Fibroblast of peridontal ligament (primary cell): Measurements from ENCODE around the gene LGALS9.
A peak's percentile ranks its signal among the peaks of the same experiment; 100 is the strongest.
"Not testable (repeated sequence)": the region's sequence is repeated elsewhere in the genome, so short reads cannot be mapped to it uniquely, and the experiment has no call there.

Source experiments
- DNase-seq: peaks from one replicate; pipeline ENCODE4 v3.0.0-alpha.2; 2010; ENCODE audit errors: extremely low read depth

Gene LGALS9

DNA sequence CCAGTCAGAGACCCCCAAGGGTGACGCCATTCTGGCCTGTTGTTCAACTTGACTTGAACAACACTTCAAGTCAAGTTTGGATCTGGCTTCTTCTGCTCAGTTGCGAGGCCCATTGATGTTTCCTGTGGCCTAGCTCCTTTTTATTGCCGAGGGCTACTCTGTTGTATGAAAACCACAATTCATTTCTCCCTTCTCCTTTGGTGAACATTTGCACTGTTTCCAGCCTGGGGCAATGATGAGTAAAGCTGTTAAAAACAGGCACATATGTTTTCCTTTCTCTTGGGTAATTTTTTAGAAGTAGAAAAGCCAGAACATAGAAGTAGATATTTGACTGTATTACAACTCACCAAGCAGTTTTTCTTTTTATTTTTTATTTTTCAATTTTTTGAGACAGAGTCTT lies 1.7 kb upstream of the LGALS9 start:
- peak; percentile 4 for DNase-seq

DNA sequence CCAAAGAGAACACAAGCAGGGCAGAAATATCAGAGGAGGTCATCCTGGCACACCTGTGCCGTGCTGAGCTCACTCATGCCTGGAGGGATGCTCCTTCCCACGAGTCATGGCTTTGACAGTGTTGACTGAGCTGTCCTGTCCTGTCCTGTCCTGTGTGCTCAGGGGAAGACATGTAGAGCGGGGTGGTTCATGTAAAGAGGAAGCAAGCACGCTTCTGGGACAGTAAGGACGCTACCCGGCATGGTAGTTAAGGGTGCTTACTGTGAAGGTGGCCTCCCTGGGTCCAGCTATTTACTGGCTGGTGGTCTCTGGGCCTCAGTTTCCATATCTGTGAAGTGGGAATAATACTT lies 398 bp downstream of the LGALS9 start:
- DNase-seq = no peak

DNA sequence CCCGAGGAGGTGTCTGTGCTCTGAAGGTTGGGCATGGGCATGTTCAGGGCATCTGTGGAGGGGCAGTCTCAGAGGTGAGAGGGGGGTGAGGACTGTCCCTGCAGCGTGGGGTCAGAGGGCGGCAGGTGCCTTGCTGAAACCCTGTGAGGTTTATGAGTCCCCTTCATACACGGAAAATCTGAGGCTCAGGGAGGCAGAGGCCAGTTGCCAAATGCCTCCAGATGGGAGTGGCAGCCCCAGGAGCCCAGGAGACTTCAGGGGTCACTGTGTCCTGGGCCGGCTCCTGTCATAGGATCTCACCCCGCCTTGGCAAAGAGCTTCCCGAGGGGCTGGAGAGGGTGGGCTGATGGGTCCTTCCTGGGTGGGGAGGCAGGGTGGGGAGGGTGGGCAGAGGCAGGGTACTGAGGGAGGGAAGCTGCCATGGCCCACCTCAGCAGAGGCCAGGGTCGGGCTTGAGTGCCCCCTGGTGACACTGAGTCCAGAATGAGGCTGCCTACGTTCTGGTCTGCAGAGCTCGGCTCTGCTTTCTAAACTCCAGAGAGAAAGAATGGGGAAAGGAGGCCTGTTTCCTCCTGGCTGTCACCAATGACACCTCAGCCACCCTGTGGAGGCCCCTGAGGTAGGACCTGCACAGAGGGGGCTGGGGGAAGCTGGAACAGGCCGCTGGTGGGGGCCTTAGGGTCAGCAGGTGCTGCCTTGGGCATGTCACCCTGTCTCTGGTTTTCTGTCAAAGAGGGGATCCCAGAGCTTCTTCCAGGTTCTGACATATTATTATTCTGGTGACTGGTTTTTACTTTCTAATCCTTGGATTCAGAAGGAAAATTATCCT lies 1.1 kb downstream of the LGALS9 start:
- DNase-seq = no peak

DNA sequence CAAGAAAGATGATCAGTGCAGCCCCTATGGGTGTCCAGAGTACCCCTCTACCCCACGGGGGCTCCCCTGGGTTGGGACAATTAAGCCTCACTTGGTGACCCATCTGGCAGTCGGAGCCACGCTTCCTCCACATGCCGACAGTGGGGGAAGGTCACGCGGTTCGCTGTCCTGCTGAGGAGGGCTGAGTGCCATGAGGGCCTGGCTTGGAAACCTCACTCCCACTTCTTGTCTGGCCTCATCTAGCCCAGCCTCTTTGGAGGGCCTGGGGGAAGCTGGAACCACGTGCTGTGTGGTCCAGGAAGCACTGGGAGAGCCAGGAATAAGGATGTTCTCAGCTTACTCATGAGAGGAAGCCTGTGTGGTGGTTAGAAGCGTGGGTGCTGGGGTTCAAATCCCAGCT lies 1.8 kb downstream of the LGALS9 start:
- DNase-seq = peak; percentile 27

DNA sequence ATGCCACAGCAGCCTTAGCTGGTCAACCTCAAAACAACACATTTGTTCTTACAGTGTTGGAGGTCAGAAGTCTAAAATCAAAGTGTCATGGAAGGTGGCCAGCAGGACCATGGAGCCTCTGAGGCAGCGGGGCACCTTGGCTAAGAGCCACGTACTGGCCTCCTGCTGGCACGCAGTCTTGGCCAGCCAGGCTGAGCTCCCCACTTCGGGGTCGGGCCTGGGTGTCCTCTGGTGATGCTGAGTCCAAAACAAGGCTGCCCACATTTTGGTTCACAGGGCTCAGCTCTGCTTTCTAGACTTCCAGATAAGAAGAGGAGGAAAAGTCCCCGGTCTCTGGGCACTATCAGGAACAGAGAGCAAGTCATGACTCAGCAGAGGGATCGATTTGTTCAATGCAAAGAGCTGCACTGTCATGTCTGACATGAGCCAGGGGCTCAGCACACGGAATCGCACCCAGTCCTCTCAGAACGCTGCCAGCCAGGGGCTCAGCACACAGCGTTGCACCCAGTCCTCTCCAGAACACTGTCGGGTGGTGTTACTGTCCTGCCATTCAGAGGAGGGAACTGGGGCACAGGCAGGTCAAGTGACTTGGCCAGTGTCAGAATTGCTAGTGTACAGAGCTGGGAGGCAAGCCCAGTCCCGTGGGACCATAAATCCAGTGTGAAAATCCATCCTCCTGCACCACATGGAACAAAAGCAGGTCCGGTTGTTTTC lies 2.5 kb downstream of the LGALS9 start:
- DNase-seq = no peak

DNA sequence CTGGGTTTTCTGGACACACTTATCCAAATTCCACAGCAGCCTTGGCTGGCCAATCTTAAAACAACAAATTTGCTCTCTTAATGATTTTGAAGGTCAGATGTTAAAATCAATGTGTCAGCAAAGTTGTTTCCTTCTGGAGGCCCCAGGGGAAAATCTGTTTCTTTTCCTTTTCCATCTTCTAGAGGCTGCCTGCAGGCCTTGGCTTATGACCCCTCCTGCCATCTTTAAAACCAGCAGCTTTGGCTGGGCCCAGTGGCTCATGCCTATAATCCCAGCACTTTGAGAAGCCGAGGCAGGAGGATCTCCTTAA lies 3.0 kb downstream of the LGALS9 start:
- DNase-seq = no peak

DNA sequence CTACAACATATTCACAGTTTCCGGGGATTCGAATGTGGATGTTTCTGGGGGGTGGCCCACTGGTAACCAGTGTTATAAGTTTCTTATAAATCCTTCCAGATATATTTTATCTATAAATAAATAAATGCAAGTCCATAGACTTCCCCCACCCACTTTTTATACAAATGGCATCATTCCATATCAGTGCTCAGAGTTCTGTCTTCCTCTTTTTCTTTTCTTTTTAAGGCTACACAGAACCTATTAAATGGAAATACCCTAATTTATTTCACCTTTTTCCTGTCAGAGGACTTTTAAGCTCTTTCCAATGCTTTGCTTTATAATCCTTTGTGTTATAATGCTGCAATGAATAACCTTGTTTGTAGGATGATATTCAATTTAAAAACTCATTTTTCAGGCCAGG lies 3.8 kb downstream of the LGALS9 start:
- DNase-seq = no peak

DNA sequence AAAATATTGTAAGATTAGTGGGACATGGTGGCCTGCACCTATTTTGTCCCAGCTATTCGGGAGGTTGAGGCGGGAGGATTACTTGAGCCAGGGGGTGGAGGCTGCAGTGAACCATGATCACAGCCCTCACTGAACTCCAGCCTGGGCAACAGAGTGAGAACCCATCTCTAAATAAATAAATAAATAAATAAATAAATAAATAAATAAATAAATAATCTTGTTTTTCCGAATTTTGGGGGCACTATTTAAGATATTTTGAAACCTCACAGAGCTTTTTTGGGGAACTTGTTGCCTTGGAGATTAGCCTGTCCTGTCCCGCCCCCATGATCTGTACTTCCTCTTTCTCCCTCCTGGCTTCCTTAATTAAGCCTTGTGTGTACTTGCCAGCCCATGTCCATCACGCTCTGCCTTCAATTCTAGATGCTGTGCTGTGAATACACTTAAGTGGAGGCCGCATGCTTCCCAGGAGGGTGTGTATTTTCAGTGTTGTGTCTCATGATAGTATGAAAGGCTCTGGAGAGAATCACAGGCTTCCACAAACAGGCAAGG lies 4.4 kb downstream of the LGALS9 start:
- no peak for DNase-seq

DNA sequence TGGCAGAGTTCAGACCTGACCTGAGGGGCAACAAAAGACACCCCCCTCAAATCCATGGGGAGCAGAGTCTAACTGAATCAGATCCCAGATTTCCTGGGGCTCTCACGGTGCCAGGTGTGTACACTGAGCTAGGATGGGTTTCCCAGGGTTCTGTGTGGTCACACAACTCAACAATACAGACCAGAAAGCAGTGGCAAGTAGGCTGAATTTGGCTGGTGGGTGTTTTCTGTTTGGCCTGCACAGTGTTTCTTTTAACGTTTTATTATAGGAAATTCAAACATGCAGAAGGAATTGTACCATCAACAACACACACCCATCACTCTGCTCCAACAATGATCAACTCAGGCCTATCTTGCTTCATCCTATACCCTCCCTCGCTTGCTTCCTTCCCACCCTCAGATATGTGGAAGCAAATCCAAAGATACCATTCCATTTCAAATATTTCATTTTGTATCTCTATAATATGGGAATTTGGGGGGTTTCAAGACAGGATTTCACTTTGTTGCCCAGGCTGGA lies 5.1 kb downstream of the LGALS9 start:
- not testable (repeated sequence) for DNase-seq

DNA sequence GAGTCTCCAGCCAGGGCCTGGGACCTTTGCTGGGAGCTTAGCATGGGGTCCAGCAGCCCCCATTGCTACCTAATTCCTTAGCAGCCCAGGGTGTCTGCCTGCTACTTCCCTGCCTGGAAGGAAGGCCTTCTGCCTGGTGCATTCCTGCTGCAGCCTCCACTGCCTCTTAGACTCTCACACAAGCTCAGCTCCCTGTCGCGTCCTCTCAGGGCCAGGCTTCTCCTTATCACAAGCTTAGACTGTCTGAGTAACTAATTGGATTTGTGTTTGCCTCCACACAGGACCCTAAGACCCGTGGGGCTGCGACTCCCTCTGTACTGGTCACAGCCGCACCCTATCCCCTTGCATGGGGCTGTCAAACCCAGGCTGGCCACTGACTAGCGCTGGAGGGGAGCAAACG lies 6.8 kb downstream of the LGALS9 start:
- not testable (repeated sequence) for DNase-seq

DNA sequence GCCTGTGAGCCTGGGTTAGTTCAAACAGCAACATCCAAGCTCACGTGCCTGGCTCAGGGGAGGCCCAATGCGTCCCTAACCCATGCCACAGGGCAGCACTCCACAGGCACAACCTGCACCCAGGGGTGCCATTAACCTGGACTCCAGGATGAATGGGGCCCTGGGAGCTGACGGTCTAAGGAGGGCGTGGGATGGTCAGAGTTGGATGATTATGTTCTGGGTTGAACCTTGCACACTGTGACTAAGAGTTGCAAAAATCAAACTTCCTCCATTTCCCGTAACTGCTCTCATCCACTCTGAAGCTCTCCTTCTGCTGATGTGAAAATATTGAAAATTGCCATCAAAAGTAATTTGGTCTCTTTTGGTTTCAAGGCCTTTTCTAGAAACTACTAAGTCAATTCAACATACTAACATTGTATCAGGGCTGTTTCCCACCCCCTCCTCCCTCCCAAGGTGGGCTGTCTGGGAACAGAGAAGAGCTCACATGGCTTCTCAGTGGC lies 7.5 kb downstream of the LGALS9 start:
- not testable (repeated sequence) for DNase-seq

DNA sequence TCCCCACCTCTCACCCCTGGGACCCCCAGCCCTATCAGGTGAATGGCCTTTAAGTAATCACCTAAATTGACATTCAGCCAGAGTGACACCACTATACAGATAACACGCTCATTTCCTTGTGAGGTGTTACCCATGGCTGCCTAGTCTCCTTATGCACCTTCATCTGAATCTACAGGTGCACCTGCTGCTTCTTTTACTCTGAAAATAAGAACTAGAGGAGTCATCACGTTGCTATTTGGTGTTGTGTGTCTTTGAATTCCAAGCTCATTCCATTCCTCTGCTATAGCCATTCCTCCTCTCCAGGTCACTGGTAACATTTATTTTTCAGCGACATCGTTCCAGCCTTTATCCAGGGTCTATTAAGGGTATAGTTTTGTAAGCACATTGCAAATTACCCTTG lies 9.8 kb downstream of the LGALS9 start:
- DNase-seq = no peak

DNA sequence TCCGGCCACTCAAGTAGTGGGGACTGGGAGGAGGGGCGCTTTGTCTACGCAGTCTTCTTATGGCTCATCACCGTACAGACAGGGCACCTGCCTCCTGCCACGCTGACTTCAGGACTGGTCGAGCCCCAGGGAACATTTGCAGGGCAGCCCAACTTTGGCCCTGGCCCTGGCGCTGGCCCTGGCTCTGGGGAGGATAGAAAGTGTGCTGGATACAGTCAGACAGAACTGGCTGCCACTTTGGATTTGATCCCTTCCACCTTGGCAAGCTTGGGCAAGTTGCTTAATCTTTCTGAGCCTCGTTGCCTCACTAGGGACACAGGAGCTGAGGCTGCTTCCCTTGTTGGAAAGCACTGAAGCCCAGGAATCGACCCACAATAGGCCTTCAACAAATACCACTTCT lies 13.6 kb downstream of the LGALS9 start:
- DNase-seq = no peak

DNA sequence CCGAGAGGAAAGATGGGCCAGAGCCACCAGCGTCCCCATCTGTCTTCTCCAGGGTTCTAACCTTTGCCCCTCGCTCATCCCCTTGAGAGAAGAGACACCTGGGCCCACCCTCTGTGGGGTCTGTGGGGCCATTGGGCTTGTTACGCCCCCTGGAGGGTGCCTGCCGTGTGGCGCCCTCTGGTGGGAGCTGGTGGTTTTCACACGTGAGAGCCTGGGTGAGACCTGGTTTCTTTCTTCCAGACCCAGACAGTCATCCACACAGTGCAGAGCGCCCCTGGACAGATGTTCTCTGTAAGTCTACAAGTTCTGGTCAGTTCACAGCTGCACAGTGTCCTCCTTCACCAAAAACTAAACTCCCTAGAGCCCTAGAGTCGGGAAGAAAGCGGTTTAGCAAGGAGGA lies 14.6 kb downstream of the LGALS9 start:
- not testable (repeated sequence) for DNase-seq

DNA sequence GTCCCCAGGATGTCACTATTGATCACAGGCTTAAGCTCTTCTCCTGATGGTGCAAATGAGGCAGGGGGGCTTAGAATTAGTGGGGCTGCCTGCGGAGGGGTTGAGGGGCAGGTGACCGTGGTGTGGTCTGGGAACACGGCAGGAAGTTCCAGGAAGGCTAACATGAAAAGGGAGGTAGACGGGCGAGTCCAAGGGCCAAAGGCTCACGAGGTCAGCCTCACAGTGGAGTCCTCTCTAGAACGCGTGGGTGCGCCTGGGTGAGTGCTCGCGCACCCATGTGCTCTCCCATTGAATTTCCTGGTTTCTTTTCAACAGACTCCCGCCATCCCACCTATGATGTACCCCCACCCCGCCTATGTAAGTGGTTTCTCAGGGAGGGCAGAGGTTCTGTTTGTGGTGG lies 15.2 kb downstream of the LGALS9 start:
- no peak for DNase-seq

DNA sequence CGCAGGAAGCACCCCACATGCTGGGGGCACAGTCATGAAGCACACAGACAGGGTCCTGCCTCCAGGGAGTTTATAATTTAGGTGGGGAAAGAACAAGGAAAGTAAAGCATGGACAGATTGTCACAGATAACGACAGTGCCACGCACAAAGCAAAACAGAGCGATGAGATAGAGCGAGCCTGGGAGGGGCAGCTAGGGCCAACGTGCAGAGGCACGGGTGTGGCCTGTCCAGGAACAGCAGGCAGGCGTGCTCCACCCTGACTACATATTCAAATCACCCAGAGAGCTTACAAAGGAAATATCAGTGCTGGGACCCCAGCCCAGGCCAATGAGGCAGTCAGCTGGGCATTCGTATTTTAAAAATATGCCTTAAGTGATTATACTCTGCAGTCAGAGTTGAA lies 16.8 kb downstream of the LGALS9 start:
- DNase-seq = no peak

DNA sequence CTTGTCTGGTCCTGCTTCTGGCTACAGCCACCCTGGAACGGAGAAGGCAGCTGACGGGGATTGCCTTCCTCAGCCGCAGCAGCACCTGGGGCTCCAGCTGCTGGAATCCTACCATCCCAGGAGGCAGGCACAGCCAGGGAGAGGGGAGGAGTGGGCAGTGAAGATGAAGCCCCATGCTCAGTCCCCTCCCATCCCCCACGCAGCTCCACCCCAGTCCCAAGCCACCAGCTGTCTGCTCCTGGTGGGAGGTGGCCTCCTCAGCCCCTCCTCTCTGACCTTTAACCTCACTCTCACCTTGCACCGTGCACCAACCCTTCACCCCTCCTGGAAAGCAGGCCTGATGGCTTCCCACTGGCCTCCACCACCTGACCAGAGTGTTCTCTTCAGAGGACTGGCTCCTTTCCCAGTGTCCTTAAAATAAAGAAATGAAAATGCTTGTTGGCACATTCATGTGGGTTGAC lies 18.2 kb downstream of the LGALS9 start:
- not testable (repeated sequence) for DNase-seq

DNA sequence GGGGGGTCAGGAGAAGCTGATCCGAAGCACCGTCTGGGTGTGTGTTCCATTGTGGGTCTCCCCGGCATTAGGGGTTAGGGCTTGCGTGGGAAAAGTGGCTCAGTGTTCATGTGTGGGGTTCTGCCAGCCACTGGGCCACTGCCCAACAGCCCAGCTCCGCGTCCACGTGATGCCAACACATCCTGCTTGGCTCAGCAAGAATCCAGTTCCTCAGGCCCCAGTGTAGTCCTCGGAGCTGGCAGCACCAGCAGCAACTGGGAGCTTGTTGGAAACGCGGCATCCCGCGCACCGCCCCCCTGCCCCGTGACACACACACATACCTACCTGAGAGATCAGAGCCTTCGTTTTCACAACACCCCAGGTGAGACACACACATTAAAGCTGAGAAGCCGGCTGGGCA lies 18.9 kb downstream of the LGALS9 start:
- DNase-seq = no peak

DNA sequence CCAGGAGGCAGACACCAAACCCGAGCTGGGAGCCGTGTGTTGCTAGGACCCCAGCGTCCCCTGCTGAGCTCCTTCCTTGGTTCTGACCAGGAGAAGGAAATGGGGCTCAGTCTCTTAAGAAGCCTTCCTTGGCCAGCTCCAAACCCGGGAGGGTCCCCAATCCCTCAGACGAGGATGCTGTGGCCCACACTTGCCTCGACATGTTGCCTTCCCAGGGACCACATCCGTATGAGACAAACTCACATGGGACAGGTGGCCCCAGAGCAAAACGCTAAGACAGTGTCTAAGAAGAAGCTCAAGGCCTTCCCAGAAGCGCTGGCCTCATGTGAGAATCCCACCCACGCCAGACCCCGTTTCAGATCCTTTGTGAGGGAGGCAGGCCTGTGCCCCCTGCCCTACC lies 19.8 kb downstream of the LGALS9 start:
- DNase-seq = no peak

DNA sequence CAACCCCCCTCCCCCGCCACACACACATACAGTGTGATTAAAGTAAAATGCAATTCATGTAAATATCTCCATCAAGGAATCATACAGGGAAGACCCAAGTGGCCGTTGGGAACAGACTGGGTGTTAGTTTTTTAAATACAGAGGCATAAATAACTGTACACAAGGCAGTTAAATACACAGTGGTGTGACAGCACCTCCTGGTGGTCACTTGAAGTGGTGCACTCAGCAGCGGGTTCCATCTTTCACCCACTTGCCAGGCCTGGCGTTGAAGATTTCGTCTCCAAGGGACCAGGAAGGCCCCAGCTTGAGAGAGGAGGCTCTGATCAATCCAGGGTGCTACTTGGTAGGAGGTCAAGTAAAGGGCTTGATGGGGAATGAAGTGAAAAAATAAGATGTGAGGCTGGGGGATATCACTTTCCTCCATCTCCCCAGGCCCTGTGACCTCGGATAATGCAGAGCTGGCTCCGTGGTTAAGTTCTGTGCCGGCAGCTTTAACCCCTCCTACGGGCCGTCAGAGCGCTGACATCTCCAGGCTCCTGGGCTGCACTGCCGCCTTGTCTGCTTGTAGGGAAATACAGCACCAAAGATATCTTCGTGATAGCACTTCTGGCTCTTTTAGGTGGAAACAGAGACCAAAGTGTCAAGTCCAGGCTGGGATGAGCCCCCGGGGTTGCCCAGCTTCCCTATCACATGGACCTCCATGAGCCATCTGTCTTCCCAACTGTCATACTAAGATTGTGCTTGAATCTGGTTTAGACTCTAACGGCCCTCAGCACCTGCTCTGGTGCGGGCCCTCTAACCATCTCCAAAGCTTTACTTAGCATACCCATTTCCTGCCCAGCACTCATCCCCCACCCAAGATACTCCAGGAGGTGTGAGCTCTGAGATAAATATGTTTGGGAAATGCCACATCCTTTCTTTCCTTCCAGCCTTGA lies 20.7 kb downstream of the LGALS9 start:
- DNase-seq = peak; percentile 37

DNA sequence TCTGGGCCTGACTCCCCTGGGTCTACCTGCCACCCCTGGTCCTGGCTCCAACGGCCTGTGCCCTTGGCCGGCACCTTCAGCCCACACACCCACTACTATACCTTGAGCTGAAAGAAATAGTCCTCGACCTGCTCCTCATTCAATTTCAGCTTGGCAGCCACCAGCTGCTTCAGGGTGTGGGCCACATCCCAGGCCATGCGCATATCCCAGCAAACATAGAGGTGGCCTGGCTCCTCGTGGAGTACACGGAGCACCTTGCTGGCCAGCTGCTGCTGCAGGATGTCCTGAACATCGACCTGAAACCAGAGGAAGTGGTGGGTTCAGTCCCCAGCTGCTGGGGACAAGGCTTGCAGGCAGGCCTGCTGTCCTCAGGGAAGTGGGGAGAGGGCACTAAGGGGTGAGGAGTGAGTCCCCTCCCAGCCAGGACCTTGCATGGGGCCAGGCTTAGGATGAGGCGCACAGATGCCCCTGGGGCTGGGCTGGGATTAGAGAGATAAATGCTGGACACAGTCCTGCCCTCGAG lies 22.5 kb downstream of the LGALS9 start:
- not testable (repeated sequence) for DNase-seq
